ENCODE results near the gene FBXL4. TPM values are rescaled to one million over a fixed set of nuclear protein-coding genes. Genes with fewer than 3 reads are reported as not detected.

The FBXL4 gene
- total and polyA plus RNA-seq, 2 of the 8 experiments (the other 6 are each of a cell fraction or from before 2014, with no cell fraction given): 6.9 to 13.8 TPM

DNA sequence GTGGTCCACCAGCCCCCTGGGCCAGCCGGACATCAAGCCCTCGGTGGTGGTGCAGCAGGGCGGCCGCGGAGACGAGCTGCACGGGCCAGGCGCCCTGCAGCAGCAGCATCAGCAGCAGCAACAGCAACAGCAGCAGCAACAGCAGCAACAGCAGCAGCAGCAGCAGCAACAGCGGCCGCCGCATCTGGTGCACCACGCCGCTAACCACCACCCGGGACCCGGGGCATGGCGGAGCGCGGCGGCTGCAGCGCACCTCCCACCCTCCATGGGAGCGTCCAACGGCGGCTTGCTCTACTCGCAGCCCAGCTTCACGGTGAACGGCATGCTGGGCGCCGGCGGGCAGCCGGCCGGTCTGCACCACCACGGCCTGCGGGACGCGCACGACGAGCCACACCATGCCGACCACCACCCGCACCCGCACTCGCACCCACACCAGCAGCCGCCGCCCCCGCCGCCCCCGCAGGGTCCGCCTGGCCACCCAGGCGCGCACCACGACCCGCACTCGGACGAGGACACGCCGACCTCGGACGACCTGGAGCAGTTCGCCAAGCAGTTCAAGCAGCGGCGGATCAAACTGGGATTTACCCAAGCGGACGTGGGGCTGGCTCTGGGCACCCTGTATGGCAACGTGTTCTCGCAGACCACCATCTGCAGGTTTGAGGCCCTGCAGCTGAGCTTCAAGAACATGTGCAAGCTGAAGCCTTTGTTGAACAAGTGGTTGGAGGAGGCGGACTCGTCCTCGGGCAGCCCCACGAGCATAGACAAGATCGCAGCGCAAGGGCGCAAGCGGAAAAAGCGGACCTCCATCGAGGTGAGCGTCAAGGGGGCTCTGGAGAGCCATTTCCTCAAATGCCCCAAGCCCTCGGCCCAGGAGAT is 112.4 kb downstream of the FBXL4 start (continued):
- TF ChIP-seq, protein P1, sequence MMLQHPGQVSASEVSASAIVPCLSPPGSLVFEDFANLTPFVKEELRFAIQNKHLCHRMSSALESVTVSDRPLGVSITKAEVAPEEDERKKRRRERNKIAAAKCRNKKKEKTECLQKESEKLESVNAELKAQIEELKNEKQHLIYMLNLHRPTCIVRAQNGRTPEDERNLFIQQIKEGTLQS (IDR thresholded peaks at IDR 0.05; ENCODE audit: insufficient read depth, low read depth, low read length): no peak
- no peak for TF ChIP-seq ZNF274 (IDR thresholded peaks at IDR 0.05; ENCODE audit: borderline replicate concordance, extremely low read depth, low read length)
- no peak for TF ChIP-seq BCL11A (IDR thresholded peaks at IDR 0.05; ENCODE audit: low read depth in 2 of 2, low read length in 2 of 2)

All from H1 (cell line).